LNCAP (cell line): ENCODE data around the gene HELB.

Experiments
- TF ChIP-seq, protein P1 (sequence below): fragments of 450-650 bp; IDR thresholded peaks from 2 replicates; pipeline ENCODE4 v1.5.1; 2017; ENCODE audit warnings: mild to moderate bottlenecking

The HELB gene

DNA sequence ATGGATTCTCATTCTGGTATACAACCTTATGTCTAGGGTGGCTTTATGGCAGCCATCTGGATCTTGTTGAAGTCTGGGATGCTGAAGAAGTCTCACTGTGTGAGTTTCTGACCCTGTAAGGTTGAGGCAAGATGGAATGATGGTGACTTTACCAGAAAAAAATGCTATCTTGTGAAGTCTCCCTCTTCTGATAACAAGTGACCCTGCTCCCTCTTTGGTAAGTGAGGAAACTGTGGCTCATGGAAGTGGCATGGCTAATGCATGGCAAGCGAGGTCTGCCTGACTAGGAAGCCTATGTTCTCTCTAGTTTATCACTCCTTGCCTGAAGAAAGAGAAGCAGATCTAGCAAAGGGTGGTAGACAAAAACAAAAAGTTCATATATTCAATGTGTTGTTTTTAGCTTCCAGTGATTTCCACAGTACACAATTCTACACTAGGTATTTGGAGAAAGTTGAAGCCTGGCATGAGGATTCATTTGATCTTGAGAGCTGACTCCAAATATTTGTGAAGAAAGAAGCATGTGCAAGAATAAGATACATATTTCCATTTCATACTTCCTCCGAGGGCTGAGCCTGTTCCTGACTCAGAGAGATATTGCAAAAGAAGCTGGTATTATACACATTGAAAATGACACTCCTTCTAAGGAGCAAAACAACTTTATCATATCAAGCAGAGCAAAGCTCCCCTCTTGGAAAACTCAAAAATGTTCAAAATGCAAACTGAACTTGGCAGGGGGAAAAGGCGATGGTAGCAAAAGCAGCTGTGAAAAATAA is 63.6 kb downstream of the HELB start:
- TF ChIP-seq, protein P1, sequence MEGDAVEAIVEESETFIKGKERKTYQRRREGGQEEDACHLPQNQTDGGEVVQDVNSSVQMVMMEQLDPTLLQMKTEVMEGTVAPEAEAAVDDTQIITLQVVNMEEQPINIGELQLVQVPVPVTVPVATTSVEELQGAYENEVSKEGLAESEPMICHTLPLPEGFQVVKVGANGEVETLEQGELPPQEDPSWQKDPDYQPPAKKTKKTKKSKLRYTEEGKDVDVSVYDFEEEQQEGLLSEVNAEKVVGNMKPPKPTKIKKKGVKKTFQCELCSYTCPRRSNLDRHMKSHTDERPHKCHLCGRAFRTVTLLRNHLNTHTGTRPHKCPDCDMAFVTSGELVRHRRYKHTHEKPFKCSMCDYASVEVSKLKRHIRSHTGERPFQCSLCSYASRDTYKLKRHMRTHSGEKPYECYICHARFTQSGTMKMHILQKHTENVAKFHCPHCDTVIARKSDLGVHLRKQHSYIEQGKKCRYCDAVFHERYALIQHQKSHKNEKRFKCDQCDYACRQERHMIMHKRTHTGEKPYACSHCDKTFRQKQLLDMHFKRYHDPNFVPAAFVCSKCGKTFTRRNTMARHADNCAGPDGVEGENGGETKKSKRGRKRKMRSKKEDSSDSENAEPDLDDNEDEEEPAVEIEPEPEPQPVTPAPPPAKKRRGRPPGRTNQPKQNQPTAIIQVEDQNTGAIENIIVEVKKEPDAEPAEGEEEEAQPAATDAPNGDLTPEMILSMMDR: no peak

DNA sequence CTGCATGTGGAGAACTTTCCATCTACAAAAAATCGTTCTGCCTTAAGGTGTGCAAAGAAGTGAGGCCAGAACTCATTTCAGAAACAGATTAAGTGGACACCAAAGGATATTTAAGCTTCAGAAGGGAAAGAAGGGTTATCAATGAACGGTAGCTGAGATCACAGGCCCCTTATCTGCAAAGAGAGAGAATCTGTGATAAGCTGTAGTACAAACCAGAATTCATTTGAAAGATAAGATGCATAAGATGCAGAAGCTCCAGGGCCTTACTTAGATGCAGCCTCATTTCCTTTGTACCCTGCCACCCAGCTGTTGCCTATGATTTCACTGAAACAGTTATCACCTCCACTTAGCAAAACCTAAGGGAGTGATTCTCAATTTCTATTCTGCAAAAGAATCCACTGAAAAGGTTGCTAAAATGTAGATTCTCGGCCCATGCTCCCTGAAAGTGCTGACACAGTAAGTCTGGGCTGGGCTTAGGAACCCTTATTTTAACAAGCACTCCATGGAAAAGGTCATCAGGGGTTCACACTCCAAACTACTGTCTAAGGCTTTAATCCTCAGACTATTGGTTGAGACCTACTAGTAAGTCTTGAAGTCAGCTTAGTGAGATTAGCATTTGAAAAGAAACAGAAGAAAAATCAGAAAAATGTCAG is 64.8 kb downstream of the HELB start:
- TF ChIP-seq, protein P1: no peak

DNA sequence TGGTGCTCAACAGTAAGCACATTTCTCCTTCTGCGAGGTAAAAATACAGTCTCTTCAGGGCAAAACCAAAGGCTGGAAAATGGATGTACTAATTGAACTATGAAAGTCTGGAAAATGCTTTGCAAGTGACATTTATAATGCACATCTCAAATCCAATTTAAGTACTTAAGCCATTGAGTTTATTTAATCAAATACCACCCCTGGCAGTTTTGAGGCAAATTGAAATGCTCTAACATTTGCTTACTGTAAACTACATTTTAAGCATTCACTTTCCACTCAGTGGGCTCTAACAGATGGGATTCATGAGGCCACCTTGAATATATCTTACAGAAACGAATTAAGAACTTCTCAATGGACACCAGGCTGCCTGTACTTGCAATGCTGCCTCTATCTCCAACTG is 69.7 kb downstream of the HELB start:
- TF ChIP-seq, protein P1: no peak

DNA sequence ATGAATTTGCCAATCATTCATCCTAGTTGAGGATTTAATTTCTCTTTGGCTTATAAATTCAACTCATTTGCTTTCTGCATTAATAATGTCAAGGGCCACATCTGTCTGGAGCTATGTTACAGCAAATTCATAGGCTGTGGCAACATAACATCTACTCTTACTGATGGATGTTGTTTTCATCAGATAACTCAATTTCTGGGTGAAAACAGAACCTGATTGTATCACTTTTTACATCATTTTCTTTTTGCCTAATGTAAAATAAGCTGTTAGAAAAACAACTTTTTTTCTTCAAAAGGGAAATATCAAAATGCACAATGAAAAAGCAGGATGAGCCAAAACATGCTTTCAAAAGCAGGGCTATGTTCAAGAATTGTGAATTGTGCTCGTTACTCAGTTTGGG is 73.3 kb downstream of the HELB start:
- TF ChIP-seq, protein P1: no peak

DNA sequence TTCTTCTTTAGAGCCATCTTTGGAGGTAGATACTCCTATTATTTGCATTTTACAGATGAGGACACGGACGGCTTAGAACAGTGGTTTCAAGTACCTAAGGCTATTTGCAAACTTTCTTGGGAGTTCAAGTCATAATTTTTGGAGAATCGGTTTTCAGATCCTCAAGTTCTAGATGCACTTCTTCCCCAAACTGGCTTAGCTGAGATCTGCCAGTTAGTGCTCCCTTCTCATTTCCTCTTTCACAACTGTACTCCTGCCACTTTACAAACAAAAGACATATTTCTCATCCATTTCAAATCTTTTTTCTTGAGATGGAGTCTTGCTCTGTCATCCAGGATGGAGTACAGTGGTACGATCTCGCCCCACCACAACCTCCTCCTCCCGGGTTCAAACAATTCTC is 77.3 kb downstream of the HELB start:
- TF ChIP-seq, protein P1: no peak

DNA sequence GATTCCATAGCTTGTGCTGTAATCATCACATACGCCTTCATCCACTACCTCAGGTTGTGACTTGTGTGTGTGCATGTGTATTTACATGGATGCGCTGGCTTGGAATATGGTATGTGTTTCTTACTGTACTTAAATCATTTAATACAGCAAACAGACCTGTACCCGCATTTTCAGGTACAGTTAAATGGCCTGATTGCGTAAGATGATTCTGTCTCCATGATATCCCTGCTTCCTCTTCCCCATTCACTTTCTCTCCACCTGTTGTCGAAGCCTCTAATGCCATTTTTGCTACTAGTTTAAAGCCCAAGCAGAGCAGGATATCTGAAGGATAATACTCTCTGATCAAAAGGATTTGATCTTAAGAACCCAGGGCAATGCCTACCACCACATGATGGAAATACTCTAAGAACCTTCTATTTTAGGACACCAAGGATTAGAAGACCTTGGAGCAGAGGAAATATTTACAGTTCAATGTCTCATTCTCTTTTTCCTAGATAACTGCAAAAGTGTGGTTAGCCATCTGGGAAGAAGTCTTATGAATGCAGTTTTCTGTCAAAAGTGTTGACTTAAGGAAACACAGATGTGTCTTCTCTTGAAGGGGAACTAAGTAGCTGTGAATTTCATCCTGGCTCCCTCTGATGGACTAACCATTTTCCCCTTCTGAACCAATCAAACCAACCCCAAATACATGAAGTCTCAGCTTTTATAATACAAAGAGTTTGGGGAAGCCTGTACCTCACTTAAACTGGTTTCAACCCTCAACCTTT is 78.7 kb downstream of the HELB start:
- TF ChIP-seq, protein P1: no peak

DNA sequence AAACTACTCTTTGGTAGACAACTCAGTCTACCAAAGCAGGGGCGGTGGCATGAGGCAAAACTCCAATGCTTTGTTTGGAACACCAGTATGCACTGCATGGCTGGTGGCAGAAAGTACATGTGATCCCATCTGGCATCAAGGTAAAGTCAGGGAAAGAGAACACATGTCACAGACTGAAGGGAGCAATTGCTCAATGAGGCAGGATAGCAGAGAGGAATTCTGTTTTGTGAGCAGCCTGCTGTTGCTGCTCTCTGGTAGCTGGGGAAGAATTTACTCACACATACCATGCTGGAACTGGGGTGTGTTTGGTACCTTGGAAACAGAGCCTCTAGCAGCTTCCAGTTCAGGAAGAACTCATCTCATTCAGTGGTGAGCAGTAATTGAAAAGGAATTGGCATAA is 84.8 kb downstream of the HELB start:
- TF ChIP-seq, protein P1: no peak
